Measurements from ENCODE around the gene CLEC16A. TPM values are rescaled to one million over a fixed set of nuclear protein-coding genes. Genes with fewer than 3 reads are reported as not detected.

The CLEC16A gene
- polyA plus RNA-seq, 3 donors: 3.4 to 12.0 (median 5.8) TPM

- Mint-ChIP-seq H3K9me3 (peaks cover 0 to 3% (median 0%) of the 10 kb centered on the region in 7 donors), H3K27me3 (ENCODE audit: low read depth in 3 of 3) (no peaks in the 10 kb centered on the region), H3K36me3 (peaks cover 31 to 35% of the 10 kb centered on the region in 2 donors), H3K27ac (peak overlapping the region in 2 of 7 donors; percentile 44 to 64), H3K4me3 (no peak overlapping the region), H3K4me1 (no peaks in the 10 kb centered on the region)
- H3K9ac ChIP-seq (ENCODE audit: insufficient read depth, low read length, poor library complexity, severe bottlenecking): no peak overlapping the region
- DNase-seq: no peak
- no peaks in the 10 kb centered on the region for H3K4me1 ChIP-seq (ENCODE audit: control insufficient read depth in 1 of 2, insufficient read depth in 2 of 2, low read length in 2 of 2)
- no peak overlapping the region for H3K27ac ChIP-seq (ENCODE audit: low read depth in 1 of 2, low read length in 2 of 2)
- no peak overlapping the region for H3K4me2 ChIP-seq (replicated peaks; ENCODE audit: extremely low read depth, low read length, poor library complexity, severe bottlenecking)
- intact Hi-C loops (cut with micrococcal nuclease): loop anchor here in 1 of 2 donors (10.0 kb wide), 1 partner anchor 161 kb away; no protein-coding TSS in a partner anchor
- no peaks in the 10 kb centered on the region for H3K79me2 ChIP-seq (ENCODE audit: insufficient read depth, low read length)
- H3K9me3 ChIP-seq (replicated peaks in 1 of 2; ENCODE audit: control insufficient read depth in 1 of 2, insufficient read depth in 1 of 2, low read length in 2 of 2): no peaks in the 10 kb centered on the region
- TF ChIP-seq, protein P1, sequence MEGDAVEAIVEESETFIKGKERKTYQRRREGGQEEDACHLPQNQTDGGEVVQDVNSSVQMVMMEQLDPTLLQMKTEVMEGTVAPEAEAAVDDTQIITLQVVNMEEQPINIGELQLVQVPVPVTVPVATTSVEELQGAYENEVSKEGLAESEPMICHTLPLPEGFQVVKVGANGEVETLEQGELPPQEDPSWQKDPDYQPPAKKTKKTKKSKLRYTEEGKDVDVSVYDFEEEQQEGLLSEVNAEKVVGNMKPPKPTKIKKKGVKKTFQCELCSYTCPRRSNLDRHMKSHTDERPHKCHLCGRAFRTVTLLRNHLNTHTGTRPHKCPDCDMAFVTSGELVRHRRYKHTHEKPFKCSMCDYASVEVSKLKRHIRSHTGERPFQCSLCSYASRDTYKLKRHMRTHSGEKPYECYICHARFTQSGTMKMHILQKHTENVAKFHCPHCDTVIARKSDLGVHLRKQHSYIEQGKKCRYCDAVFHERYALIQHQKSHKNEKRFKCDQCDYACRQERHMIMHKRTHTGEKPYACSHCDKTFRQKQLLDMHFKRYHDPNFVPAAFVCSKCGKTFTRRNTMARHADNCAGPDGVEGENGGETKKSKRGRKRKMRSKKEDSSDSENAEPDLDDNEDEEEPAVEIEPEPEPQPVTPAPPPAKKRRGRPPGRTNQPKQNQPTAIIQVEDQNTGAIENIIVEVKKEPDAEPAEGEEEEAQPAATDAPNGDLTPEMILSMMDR (IDR thresholded peaks at IDR 0.05): no peak
- no peaks in the 10 kb centered on the region for H4K20me1 ChIP-seq (ENCODE audit: insufficient read depth, low read length)
- H3K4me3 ChIP-seq (replicated peaks in 1 of 3; ENCODE audit: low read depth in 2 of 3, low read length in 3 of 3): no peak overlapping the region
- no peak overlapping the region for H2AFZ ChIP-seq (ENCODE audit: insufficient read depth, low read depth, low read length, poor library complexity, severe bottlenecking)
- WGBS (ENCODE audit: insufficient coverage): 100% methylated on average over 6 of the region's 7 CpGs
- no peaks in the 10 kb centered on the region for H3K27me3 ChIP-seq (ENCODE audit: control insufficient read depth in 2 of 2, insufficient read depth in 2 of 2, low read length in 2 of 2)
- H3K36me3 ChIP-seq (replicated peaks in 1 of 2; ENCODE audit: control insufficient read depth in 1 of 2, insufficient read depth in 2 of 2, low read length in 2 of 2): peaks cover 0 to 4% of the 10 kb centered on the region in 2 donors
Observed at GRCh38 chr16:11145819-11146211, 201.5 kb downstream of the CLEC16A start.

DNA sequence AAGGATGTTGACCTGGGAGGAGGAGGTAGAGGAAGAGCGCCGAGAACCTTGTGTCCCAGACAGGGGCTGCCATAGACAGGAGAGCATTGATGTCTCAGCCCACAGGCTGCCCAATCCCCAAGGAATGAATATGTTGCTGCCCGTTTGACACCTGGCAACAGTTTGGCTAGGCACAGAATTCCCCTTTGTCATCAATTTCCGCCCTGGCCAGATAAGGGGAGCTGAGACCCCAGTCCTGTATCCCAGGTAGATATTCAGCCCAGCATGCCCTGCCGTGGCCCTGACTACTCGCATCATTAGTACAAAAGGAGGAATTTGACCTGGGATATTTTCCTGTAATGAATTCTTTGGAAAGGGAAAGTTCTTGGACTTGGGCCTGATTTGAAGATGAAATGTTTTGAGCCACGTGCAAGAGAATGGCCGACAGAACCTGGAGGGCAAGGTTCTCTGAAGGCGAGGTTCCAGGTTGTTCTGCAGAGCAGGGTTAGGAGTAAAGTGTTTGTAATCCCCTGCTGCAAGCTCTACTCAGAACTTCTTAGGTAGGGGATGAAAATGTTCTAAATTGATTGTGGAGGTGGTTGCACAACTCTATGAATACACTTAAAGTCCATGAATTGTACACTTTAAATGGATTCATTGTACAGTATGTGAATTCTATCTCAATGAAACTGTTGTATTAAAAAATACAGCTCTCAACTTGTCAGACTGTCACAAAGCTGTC, 202.8 kb downstream of the CLEC16A start:
- H3K4me3 ChIP-seq (replicated peaks in 1 of 3; ENCODE audit: low read depth in 2 of 3, low read length in 3 of 3): no peak overlapping the region
- no peaks in the 10 kb centered on the region for H4K20me1 ChIP-seq (ENCODE audit: insufficient read depth, low read length)
- H3K36me3 Mint-ChIP-seq: peaks cover 24 to 34% of the 10 kb centered on the region in 2 donors
- peaks cover 0 to 3% (median 0%) of the 10 kb centered on the region in 7 donors for H3K9me3 Mint-ChIP-seq
- WGBS (ENCODE audit: insufficient coverage): 99% methylated on average over 8 of the region's 9 CpGs
- H3K9me3 ChIP-seq (replicated peaks in 1 of 2; ENCODE audit: control insufficient read depth in 1 of 2, insufficient read depth in 1 of 2, low read length in 2 of 2): no peaks in the 10 kb centered on the region
- H3K27me3 ChIP-seq (ENCODE audit: control insufficient read depth in 2 of 2, insufficient read depth in 2 of 2, low read length in 2 of 2): no peaks in the 10 kb centered on the region
- no peak overlapping the region for H3K4me3 Mint-ChIP-seq
- TF ChIP-seq, protein P1 (IDR thresholded peaks at IDR 0.05): no peak
- H3K27ac Mint-ChIP-seq: no peak overlapping the region
- intact Hi-C loops (cut with micrococcal nuclease): loop anchor here in 1 of 2 donors (10.0 kb wide), 1 partner anchor 162 kb away; no protein-coding TSS in a partner anchor
- no peak overlapping the region for H3K9ac ChIP-seq (ENCODE audit: insufficient read depth, low read length, poor library complexity, severe bottlenecking)
- H3K4me1 ChIP-seq (ENCODE audit: control insufficient read depth in 1 of 2, insufficient read depth in 2 of 2, low read length in 2 of 2): peaks cover 0 to under 1% of the 10 kb centered on the region in 2 donors
- H3K36me3 ChIP-seq (replicated peaks in 1 of 2; ENCODE audit: control insufficient read depth in 1 of 2, insufficient read depth in 2 of 2, low read length in 2 of 2): no peaks in the 10 kb centered on the region
- H3K4me2 ChIP-seq (replicated peaks; ENCODE audit: extremely low read depth, low read length, poor library complexity, severe bottlenecking): no peak overlapping the region
- no peak for DNase-seq
- peaks cover 2% of the 10 kb centered on the region for H3K4me1 Mint-ChIP-seq
- H3K27ac ChIP-seq (ENCODE audit: low read depth in 1 of 2, low read length in 2 of 2): no peak overlapping the region
- H3K79me2 ChIP-seq (ENCODE audit: insufficient read depth, low read length): no peaks in the 10 kb centered on the region
- H2AFZ ChIP-seq (ENCODE audit: insufficient read depth, low read depth, low read length, poor library complexity, severe bottlenecking): no peak overlapping the region
- H3K27me3 Mint-ChIP-seq (ENCODE audit: low read depth in 3 of 3): peaks cover 0 to 2% (median 1%) of the 10 kb centered on the region in 3 donors

Data from CD14-positive monocyte (primary cell).